Caco-2 (cell line): ENCODE measurements around the gene KLHDC8A. TPM values are rescaled to one million over a fixed set of nuclear protein-coding genes. Genes with fewer than 3 reads are reported as not detected.

Source experiments
- BruUV-seq: library from RNA; stranded (reverse); fragments of 400-500 nt; replicated peaks from 2 replicates; lab custom pipeline; 2021; lab: Mats Ljungman, UMichigan
- CTCF ChIA-PET: fragments of 300-600 bp; sonication (Branson Sonifier 250); formaldehyde crosslinking; loops from one replicate; lab custom pipeline; 2022; ENCODE audit warnings: antibody characterized with exemption; lab: Charles Lee
- POLR2A ChIA-PET: fragments of 300-600 bp; sonication (Branson Sonifier 250); formaldehyde crosslinking; loops from one replicate; lab custom pipeline; 2022; ENCODE audit warnings: antibody characterized with exemption; lab: Charles Lee
- DNase-seq, 2 experiments: peaks; one replicate each; pipeline versions ENCODE4 v3.0.0 to v3.0.0-alpha.2; 2020 to 2022
- H3K27me3 ChIP-seq: replicated peaks from 2 replicates; pipeline ENCODE4 v1.6.0; 2011; ENCODE audit warnings: low read length; ENCODE audit not compliant: control insufficient read depth, insufficient read depth
- H3K36me3 ChIP-seq: 2 replicates; pipeline ENCODE4 v1.5.1; 2011; ENCODE audit warnings: low read length; ENCODE audit not compliant: control insufficient read depth, insufficient read depth
- H3K4me1 ChIP-seq: fragments of 250-450 bp; sonication (Bioruptor Pico); 2 replicates; pipeline ENCODE4 v1.5.1; 2020; ENCODE audit warnings: mild to moderate bottlenecking
- H3K4me3 ChIP-seq: 2 replicates; pipeline ENCODE4 v1.5.1; 2011; ENCODE audit warnings: low read depth, mild to moderate bottlenecking, control low read depth, low read length
- H3K9me3 ChIP-seq: fragments of 250-450 bp; sonication (Bioruptor Pico); 2 replicates; pipeline ENCODE4 v1.5.1; 2020; ENCODE audit warnings: mild to moderate bottlenecking, moderate library complexity
- H3K27ac Mint-ChIP-seq: one replicate; pipeline ENCODE4 v1.8.0; 2022; ENCODE audit warnings: mixed read lengths; ENCODE audit not compliant: unreplicated experiment
- H3K27me3 Mint-ChIP-seq: one replicate; pipeline ENCODE4 v1.8.0; 2022; ENCODE audit warnings: mixed read lengths; ENCODE audit not compliant: insufficient read depth, unreplicated experiment
- H3K36me3 Mint-ChIP-seq: one replicate; pipeline ENCODE4 v1.8.0; 2022; ENCODE audit warnings: mild to moderate bottlenecking, mixed read lengths; ENCODE audit not compliant: insufficient read depth, unreplicated experiment
- H3K4me1 Mint-ChIP-seq: one replicate; pipeline ENCODE4 v1.8.0; 2022; ENCODE audit warnings: low read depth, mixed read lengths; ENCODE audit not compliant: unreplicated experiment
- H3K4me3 Mint-ChIP-seq: one replicate; pipeline ENCODE4 v1.8.0; 2022; ENCODE audit warnings: mild to moderate bottlenecking, moderate library complexity, mixed read lengths; ENCODE audit not compliant: unreplicated experiment
- H3K9me3 Mint-ChIP-seq: one replicate; pipeline ENCODE4 v1.8.0; 2022; ENCODE audit warnings: mixed read lengths; ENCODE audit not compliant: unreplicated experiment
- CTCF ChIP-seq, 2 experiments: fragments of 200-600 bp in 1 of 2; IDR thresholded peaks; 1 replicate in 1 of 2; 2 replicates in 1 of 2; pipeline versions ENCODE4 v1.5.1 to v1.8.0; 2011 to 2022; ENCODE audit warnings: antibody characterized with exemption in 1 of 2, control low read depth in 1 of 2, inconsistent platforms in 1 of 2, low read depth in 1 of 2, low read length in 1 of 2, mild to moderate bottlenecking in 1 of 2, moderate library complexity in 1 of 2; ENCODE audit not compliant: insufficient read depth in 1 of 2, severe bottlenecking in 1 of 2, unreplicated experiment in 1 of 2
- intact Hi-C: fragments of 100-400 bp; cut with micrococcal nuclease; formaldehyde crosslinking; loops from one replicate; pipeline ENCODE4 v1.10.0; 2022; ENCODE audit not compliant: unreplicated experiment
- total RNA-seq: library from RNA; stranded (reverse); gene quantifications from 2 replicates; pipeline ENCODE4 v1.2.3, GENCODE V29; 2022

The KLHDC8A gene
- total RNA-seq, 1 experiment from 2014 or later: not detected

- ChIA-PET CTCF (interaction anchor here (0.9 kb wide), 1 partner anchor 76 kb away, joined by 3 read pairs; no protein-coding TSS in a partner anchor), POLR2A (no interaction called here)
- Mint-ChIP-seq H3K36me3 (no peaks in the 10 kb centered on the region), H3K4me1 (peaks cover 1% of the 10 kb centered on the region), H3K4me3 (no peak overlapping the region), H3K27me3 (peaks cover 9% of the 10 kb centered on the region), H3K9me3 (no peaks in the 10 kb centered on the region), H3K27ac (no peak overlapping the region)
- Histone ChIP-seq H3K27me3 (no peaks in the 10 kb centered on the region), H3K4me1 (0 out of 2 replicates have a peak, but pooled peaks cover 5% of the 10 kb centered on the region), H3K36me3 (no peaks in the 10 kb centered on the region), H3K9me3 (no peaks in the 10 kb centered on the region), H3K4me3 (no peak overlapping the region)
- BruUV-seq: no TSS peak
- intact Hi-C loops: no loop called here
- no peak for TF ChIP-seq CTCF (IDR thresholded peaks at IDR 0.05; ENCODE audit: insufficient read depth in 1 of 2, low read depth in 1 of 2, low read length in 1 of 2, severe bottlenecking in 1 of 2, unreplicated experiment in 1 of 2)
- DNase-seq: no peak
Observed at GRCh38 chr1:205381305-205381704, 24.6 kb upstream of the KLHDC8A start.

GRCh38 chr1:205380882-205381281 lies 24.2 kb upstream of the KLHDC8A start:
- ChIA-PET CTCF (interaction anchor here (0.9 kb wide), 1 partner anchor 76 kb away, joined by 3 read pairs; no protein-coding TSS in a partner anchor), POLR2A (no interaction called here)
- H3K27me3 Mint-ChIP-seq: peaks cover 13% of the 10 kb centered on the region
- H3K9me3 Mint-ChIP-seq: no peaks in the 10 kb centered on the region
- intact Hi-C loops: no loop called here
- no TSS peak for BruUV-seq
- H3K4me1 Mint-ChIP-seq: peaks cover 4% of the 10 kb centered on the region
- no peak overlapping the region for H3K4me3 Mint-ChIP-seq
- Histone ChIP-seq H3K4me3 (no peak overlapping the region), H3K9me3 (no peaks in the 10 kb centered on the region), H3K27me3 (no peaks in the 10 kb centered on the region), H3K4me1 (0 out of 2 replicates have a peak, but pooled peaks cover 7% of the 10 kb centered on the region), H3K36me3 (no peaks in the 10 kb centered on the region)
- no peak for DNase-seq
- no peak overlapping the region for H3K27ac Mint-ChIP-seq
- TF ChIP-seq CTCF (IDR thresholded peaks at IDR 0.05; ENCODE audit: insufficient read depth in 1 of 2, low read depth in 1 of 2, low read length in 1 of 2, severe bottlenecking in 1 of 2, unreplicated experiment in 1 of 2): no peak
- no peaks in the 10 kb centered on the region for H3K36me3 Mint-ChIP-seq

- H3K27me3 ChIP-seq: no peaks in the 10 kb centered on the region
- DNase-seq: no peak
- CTCF ChIA-PET: no interaction called here
- BruUV-seq: no TSS peak
- POLR2A ChIA-PET: no interaction called here
- no peak for TF ChIP-seq CTCF (IDR thresholded peaks at IDR 0.05; ENCODE audit: insufficient read depth in 1 of 2, low read depth in 1 of 2, low read length in 1 of 2, severe bottlenecking in 1 of 2, unreplicated experiment in 1 of 2)
- Mint-ChIP-seq H3K9me3 (no peaks in the 10 kb centered on the region), H3K36me3 (no peaks in the 10 kb centered on the region), H3K27ac (no peak overlapping the region), H3K27me3 (peaks cover 14% of the 10 kb centered on the region), H3K4me3 (no peak overlapping the region), H3K4me1 (peaks cover 4% of the 10 kb centered on the region)
- H3K4me3 ChIP-seq: no peak overlapping the region
- no peaks in the 10 kb centered on the region for H3K36me3 ChIP-seq
- H3K4me1 ChIP-seq: 0 out of 2 replicates have a peak, but pooled peaks cover 7% of the 10 kb centered on the region
- intact Hi-C loops: no loop called here
- no peaks in the 10 kb centered on the region for H3K9me3 ChIP-seq
Observed at GRCh38 chr1:205379056-205379455, 22.3 kb upstream of the KLHDC8A start.
